ENCODE measurements around the gene TRABD2A. TPM values are rescaled to one million over a fixed set of nuclear protein-coding genes. Genes with fewer than 3 reads are reported as not detected.
"Not testable (repeated sequence)": the region's sequence is repeated elsewhere in the genome, so short reads cannot be mapped to it uniquely, and the experiment has no call there.

TRABD2A gene
- total RNA-seq, 1 donor from 2014 or later: 0.56 TPM

DNA sequence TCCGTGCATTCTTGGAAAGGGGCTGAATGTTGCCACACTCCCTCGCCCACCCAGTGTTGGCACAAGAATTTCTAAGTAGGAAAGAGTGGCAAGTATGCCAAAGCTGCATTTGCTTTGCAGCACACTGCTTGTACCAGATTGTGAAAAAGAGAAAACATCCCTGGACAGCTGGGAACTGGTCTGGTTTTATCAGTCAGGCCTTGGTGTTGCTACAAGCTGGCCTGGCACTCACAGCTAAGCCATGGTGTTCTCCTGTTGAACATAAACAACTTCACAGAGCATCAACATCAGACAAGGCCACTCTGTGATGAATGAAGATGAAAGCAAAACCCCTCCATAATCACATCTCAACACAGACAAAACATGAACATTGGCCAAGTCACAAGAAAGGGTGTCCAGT, 4.2 kb upstream of the TRABD2A start:
- no peak for DNase-seq
- intact Hi-C loops (cut with DNase I): no loop called here
- no peak for ATAC-seq (ENCODE audit: poor library complexity)

DNA sequence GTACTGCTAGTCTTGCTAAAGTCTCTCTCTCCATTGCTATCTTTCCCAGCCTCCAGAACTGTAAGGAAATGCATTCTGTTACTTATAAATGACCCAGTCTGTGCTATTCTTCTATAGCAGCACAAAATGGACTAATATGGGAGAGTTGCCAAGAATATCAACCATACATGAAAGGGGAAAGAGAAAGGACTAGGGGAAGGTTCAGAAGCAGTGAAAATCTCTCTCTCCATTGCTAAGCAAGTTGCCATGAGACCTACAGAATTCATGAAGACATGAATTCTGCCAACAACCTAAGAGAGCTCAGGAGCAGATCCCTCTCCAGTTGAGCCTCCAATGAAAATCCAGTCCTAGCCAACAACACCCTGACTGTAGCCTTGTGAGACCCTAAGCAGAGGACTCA, 3.6 kb upstream of the TRABD2A start:
- DNase-seq: no peak
- intact Hi-C loops (cut with DNase I): loop anchor here (5.0 kb wide), 1 partner anchor 387 kb away; no protein-coding TSS in a partner anchor
- ATAC-seq (ENCODE audit: poor library complexity): no peak

DNA sequence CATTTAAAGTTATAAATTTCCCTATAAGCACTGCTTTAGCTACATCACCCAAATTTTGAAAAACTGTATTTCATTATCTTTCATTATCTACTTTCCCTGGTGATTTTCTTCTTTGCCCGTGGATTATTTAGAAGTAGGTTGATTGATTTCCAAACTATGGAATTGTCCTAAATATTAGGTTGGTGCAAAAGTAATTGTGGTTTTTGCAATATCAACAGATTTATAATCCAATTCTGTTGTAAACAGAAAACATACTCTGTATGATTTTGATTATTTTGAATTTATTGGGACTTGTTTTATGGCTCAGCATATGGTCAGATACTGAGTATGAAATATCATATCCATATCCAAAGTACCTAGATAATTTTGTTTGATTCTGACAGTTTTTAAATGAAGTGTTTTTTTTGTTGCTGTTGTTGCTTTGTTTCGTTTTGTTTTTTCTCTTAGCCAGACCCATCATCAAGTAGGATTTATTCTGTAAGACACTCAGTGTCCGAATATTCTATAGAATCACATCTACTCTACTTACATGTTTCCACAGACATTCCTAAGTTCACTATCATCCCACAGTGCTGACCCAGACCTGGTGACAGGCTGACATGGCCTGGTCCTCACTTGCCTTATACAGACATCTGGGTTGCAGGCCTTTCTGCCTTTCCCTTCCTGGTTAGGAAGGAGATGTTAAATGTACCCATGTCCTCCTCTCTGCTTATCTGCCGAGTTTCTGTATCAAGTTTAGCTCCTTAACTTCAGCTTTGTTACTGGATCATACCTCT, 2.1 kb upstream of the TRABD2A start:
- intact Hi-C loops (cut with DNase I): loop anchor here (5.0 kb wide), 1 partner anchor 386 kb away; no protein-coding TSS in a partner anchor
- no peak for DNase-seq
- ATAC-seq (ENCODE audit: poor library complexity): no peak

DNA sequence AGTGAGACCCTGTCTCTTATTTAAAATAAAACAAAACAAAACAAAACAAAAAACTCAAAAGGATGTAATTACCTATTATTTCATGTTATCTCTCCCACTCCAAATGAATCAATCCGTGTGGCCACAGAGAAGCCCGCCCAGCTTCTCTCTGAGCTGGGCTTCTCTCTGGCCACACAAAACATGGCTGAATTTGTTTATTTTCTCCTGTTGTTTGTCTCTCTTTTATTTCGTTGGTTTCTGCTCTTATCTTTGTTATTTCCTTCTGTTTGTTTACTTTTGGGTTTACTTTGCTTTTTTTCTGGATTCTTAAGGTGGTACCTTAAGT, 1.5 kb upstream of the TRABD2A start:
- DNase-seq (no peak), ATAC-seq (ENCODE audit: poor library complexity) (no peak)
- intact Hi-C loops (cut with DNase I): loop anchor here (5.0 kb wide), 1 partner anchor 385 kb away; no protein-coding TSS in a partner anchor

DNA sequence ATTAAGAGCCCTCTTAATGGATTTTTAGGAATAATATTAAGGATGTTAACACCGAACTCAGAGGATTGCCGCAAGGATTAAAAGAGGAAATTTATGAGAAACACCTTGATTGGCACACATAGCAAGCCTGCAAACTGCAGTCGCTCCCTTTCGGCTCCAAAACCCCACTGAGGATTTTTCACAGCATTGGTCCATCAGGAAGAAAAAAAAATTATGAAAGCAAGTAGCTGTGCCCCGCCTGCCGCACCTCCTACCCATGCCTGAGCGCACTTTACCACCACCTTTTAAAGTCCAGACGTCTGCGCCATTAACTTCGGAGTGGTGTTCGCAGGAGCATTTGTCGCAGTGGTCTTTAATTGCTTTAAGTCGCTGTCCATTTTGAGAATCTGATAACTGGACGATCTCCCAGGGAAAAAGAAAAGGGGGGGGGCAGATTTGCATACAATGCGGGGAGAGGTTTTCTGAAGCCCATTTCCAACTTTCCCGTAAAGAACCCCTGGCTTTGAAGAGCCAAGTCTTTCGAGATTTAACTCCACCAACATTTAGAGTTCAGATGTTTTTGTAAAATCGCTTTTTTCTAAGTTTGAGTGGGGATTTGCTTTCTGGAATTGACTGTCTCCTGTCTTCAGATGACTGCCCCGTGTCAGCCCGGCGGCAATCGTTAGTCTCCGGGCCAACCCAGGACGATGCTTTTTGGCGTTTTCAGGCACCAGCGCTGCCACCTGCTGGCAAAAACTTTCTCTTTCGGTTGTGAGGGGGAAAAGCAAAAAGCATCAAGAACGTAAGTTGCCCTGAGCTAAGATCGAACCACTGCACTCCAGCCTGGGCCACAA, 913 bp upstream of the TRABD2A start:
- intact Hi-C loops (cut with DNase I): loop anchor here (5.0 kb wide), 1 partner anchor 384 kb away; no protein-coding TSS in a partner anchor
- peak; percentile 91 for ATAC-seq (ENCODE audit: poor library complexity)
- peak; percentile 84 for DNase-seq

DNA sequence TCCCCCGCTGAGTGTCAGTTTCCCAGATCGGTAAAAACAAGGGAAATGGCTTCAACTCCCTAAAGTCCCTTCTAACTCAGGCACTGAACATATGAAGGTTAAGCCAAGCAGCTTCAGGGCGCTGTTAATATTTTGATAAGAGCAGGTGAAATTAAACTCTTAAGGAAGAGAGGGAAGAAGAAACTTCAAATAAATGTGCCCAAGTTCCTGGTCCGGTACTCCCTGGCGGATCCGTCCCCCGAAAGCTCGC, 564 bp downstream of the TRABD2A start:
- no peak for ATAC-seq (ENCODE audit: poor library complexity)
- DNase-seq: no peak
- intact Hi-C loops (cut with DNase I): loop anchor here (5.0 kb wide), 1 partner anchor 383 kb away; no protein-coding TSS in a partner anchor

DNA sequence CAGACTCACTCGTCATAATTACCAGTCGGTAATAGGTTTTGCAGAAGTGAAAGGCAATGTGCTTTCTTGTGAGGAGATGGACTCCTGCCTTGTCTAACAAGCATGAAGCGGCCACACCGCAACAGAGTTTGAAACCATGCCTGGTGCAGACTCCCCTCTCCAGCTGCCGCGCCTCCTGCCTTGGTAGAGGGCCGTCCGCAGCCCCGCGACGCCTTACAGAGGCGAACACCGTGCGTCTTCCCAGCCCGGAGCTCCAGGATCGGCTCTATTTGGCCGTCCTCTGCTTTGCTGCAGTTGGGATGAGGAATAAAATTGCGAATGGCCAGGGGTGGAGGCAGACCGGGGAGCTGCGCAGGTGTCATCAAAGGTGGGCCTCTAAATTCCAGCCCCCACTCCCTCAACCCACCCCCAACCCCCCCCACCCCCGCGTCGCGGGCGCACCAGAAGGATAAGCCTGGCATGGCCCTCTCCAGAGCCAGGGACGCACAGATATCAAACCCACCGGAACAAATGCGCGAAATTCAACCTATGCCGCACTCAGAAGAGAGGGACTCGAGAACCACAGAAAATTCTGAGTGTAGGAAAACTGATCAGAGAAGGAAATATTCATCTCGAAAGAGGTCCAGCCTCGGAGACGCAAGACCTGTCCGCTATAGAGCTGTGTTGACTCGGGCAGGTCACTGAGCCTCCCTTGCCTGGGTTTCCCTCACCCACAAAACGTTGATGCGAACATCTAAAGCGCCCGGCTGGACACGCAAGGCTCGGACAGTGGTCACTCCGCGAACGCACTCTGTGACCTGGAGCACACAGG, 1.1 kb downstream of the TRABD2A start:
- DNase-seq (no peak), ATAC-seq (ENCODE audit: poor library complexity) (no peak)
- intact Hi-C loops (cut with DNase I): loop anchor here (5.0 kb wide), 1 partner anchor 382 kb away; no protein-coding TSS in a partner anchor

DNA sequence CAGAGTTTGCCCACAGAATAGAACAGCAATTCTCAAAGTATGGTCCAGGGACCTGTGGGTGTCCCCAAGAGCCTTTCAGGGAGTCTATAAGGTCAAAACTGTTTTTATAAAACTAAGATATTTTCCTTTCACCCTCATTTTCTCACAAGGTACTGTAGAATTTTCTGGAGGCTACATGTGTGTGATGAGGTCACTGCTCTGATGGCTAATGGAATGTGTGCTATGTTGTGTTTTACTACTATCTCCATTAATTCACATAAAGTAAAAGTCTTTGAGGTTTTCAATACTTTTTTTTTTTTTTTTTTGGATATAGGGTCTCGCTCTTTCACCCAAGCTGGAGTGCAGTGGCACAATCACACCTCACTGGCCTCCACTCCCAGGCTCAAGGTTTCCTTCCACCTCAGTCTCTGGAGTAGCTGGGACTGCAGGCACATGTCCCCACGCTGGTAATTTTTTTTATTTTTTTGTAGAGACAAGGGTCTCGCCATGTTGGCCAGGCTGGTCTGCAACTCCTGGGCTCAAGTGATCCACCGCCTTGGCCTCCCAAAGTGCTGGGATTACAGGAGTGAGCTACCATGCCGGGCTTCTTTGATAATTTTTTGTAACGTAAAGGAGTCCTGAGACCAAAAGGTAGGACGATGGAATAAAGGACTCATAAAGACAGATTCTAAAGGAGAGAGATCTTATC, 1.8 kb downstream of the TRABD2A start:
- ATAC-seq (ENCODE audit: poor library complexity) (no peak), DNase-seq (no peak)
- intact Hi-C loops (cut with DNase I): no loop called here

DNA sequence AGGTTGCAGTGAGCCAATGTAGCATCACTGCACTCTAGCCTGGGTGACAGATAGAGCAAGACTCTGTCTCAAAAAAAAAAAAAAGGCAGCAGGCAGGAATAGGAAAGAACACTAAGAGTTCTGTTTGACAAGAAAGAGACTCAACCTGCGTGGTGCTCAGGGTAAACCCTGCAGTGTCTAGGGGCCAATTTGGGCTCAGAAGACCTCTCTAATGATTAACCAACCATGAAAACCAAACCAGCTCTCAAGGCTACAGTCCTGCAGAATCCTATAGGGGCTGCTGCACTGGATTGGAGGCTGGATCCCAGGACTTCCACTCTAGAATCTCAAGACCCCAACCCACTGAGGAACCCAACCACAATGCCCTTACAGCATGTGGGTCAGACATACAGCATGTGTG, 2.4 kb downstream of the TRABD2A start:
- intact Hi-C loops (cut with DNase I): no loop called here
- DNase-seq: no peak

DNA sequence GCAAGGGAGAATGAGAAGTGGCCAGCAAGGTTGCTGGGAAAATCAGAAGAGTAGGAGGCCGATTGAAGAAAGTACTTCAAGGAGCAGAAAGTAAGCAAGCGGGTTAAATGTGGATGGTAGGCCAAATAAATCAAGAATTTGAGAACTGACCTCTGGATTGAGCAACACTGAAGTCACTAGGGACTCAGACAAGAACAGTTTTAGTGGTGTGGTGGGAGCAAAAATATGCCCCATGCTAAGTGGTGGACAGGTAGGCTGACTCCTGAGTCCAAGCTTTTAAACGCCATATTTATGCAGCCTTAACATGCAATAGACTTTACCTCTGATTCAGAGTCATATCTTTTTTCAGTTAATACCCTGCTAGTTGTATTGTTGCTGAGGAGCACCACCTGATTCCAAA, 4.5 kb downstream of the TRABD2A start:
- ATAC-seq (ENCODE audit: poor library complexity): no peak
- intact Hi-C loops (cut with DNase I): no loop called here
- no peak for DNase-seq

More for the DNA sequence above, 2.4 kb downstream of the TRABD2A start:
- ATAC-seq (ENCODE audit: poor library complexity): no peak

DNA sequence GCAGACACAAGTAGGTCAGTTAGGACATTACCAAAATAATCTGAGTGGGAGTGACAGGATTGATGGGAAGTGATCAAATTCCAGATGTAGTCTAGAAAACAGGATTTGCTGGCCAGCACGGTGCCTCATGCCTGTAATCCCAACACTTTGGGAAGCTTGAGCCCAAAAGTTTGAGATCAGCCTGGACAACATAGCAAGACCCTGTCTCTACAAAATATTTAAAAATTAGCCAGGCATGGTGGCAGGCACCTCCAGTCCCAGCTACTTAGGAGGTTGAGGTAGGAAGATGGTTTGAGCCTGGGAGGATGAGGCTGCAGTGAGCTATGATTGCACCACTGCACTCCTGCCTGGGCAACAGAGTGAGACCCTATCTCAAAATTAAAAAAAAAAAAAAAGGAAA, 5.3 kb downstream of the TRABD2A start:
- ATAC-seq (ENCODE audit: poor library complexity); intact Hi-C loops (cut with DNase I); DNase-seq: not testable (repeated sequence)

DNA sequence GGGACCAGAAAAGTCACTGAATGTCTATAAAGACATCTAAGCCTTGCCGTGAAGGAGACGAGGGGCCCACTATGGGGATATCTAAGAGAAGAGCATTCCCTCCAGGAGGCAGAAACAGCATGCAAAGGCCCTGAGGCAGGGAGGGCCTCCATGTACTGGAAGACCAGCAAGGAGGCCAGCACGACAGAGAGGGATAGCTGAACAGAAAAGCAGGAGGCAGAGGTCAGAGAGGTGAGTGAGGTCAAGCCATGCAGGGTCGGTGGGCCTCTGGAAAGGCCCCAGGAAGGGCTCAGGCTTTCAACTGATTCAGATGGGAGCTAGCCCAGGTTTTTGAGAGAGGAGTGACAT, 5.7 kb downstream of the TRABD2A start:
- intact Hi-C loops (cut with DNase I): no loop called here
- DNase-seq (no peak), ATAC-seq (ENCODE audit: poor library complexity) (no peak)

DNA sequence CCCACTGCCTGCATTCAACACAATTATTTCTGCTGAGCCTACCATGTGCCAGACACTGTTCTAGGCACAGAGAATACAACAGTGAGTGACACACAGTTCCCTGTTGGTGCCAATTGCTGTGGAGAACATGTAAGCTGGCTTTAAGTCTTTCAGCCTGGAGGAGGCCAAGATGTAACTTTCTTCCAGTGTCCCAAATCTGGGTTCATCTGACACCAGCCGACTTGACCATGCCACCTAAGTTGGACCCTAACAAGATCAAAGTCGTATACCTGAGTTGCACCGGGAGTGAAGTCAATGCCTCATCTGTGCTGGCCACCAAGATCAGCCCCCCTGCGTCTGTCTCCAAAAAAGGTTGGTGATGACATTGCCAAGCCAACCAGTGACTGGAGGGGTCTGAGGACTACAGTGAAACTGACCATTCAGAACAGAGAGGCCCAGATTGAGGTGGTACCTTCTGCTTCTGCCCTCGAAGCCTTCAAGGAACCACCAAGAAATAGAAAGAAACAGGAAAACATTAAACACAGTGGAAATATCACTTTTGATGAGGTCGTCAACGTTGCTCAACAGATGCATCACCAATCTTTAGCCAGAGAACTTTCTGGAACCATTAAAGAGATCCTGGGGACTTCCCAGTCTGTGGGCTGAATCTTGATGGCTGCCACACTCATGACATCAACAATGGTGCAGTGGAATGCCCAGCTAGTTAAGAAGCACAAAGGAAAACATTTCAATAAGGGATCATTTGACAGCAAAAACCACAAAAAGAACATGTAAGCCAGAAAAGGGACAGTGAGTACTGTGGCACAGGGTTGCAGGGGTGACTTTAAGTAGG, 6.3 kb downstream of the TRABD2A start:
- intact Hi-C loops (cut with DNase I): no loop called here
- ATAC-seq (ENCODE audit: poor library complexity) (no peak), DNase-seq (no peak)

DNA sequence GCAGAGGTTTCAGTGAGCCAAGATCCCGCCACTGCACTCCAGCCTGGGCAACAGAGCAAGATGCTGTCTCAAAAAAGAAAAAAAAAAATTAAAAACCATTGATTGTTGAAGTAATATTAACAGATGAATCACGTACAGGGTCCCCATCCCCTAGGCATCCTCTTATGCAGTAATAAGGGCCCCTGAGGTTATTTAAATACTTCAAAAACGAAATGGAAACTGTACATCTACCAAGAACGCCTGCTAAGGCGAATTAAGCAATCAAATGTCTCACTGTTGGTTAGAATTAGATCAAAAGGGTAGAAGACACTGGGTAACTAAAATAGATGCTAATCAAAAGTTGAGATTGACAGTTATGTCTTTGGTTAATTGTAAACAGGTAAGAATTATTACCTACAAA, 7.5 kb downstream of the TRABD2A start:
- intact Hi-C loops (cut with DNase I): no loop called here
- DNase-seq (no peak), ATAC-seq (ENCODE audit: poor library complexity) (no peak)

DNA sequence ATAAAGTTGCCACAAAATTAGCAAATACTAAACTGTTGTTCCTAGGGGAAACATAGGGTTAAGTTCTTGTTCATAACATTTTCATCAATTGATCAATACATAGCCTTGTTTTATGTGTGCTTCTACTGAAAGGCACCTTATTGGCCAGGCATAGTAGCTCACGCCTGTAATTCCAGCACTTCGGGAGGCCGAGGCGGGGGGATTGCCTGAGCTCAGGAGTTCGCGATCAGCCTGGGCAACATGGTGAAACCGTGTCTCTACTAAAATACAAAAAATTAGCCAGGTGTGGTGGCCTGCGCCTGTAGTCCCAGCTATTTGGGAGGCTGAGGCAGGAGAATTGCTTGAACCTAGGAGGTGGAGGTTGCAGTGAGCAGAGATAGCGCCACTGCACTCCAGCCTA, 8.2 kb downstream of the TRABD2A start:
- intact Hi-C loops (cut with DNase I); DNase-seq; ATAC-seq (ENCODE audit: poor library complexity): not testable (repeated sequence)

DNA sequence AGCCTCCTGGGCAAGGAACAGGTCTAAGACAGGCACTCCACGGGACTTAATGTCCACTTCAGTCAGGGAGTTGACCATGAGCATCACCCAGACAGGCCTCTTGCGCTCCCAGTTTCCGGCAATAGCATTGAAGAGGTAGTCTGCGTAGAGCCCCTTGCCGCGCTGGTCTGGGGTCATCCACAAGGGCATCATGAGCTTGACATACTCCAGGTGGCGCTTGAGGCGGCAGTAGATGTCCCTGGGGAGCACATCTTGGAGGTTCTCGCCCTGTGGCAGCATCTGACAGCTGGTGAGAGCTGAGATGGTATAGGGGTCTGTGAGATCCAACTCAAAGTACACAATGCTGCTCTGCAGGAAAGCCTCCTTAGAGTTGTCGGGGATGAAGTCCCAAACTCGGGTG, 10.6 kb downstream of the TRABD2A start:
- DNase-seq (no peak), ATAC-seq (ENCODE audit: poor library complexity) (no peak)
- intact Hi-C loops (cut with DNase I): no loop called here

DNA sequence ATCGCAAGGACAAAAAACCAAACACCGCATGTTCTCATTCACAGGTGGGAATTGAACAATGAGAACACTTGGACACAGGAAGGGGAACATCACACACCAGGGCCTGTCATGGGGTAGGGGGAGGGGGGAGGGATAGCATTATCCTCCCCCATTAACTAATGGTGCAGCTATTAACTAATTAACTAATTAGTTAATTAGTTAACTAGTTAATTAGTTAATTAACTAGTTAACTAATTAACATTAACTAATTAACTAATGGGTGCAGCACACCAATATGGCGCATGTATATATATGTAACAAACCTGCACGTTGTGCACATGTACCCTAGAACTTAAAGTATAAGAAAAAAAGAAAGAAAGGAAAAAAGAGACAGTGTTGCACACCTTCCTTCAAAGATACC, 12.6 kb downstream of the TRABD2A start:
- intact Hi-C loops (cut with DNase I); DNase-seq; ATAC-seq (ENCODE audit: poor library complexity): not testable (repeated sequence)

DNA sequence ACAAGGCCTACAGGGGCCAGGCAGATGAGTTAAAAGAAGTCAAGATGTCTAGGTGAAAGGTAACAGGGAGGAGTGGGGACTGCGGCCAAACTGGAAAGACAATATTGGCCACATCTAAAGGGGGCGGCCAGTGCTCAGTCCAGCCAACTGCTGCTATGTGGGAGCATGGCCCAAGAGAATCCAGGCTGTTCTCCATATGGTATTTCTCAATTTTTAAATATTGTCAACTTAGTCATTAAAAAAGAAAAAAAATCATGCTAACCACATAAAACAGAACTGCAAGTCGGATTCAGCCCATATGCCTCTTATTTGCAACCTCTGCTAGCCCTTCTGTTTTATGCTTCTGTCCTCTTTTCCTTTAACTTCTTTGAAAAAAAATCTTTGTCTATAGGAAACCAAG, 14.8 kb downstream of the TRABD2A start:
- no peak for DNase-seq
- intact Hi-C loops (cut with DNase I): no loop called here
- no peak for ATAC-seq (ENCODE audit: poor library complexity)
